PFSK-1 (cell line): Measurements from ENCODE around the gene CPT1B.

ENCODE experiments used
- FOXP2 ChIP-seq: optimal IDR thresholded peaks from 2 replicates; pipeline ENCODE3; 2011; ENCODE audit warnings: borderline replicate concordance, control low read depth, inconsistent platforms; ENCODE audit not compliant: insufficient read depth; ENCODE audit errors: extremely low read length, extremely low read depth
- POLR2AphosphoS5 ChIP-seq: IDR thresholded peaks from 2 replicates; pipeline ENCODE4 v1.6.1; 2012; ENCODE audit warnings: low read depth, mild to moderate bottlenecking, control low read depth, low read length, moderate library complexity
- SIN3A ChIP-seq: IDR thresholded peaks from 2 replicates; pipeline ENCODE4 v1.6.1; 2012; ENCODE audit warnings: mild to moderate bottlenecking, low read length, moderate library complexity, borderline replicate concordance; ENCODE audit not compliant: insufficient read depth
- TAF1 ChIP-seq: IDR thresholded peaks from 2 replicates; pipeline ENCODE4 v1.6.1; 2012; ENCODE audit warnings: low read length, control low read depth, borderline replicate concordance; ENCODE audit not compliant: insufficient read depth
- TF ChIP-seq, protein P1 (sequence below), 2 experiments: IDR thresholded peaks; 2 replicates each; pipeline versions ENCODE4 v1.6.1 to v1.8.0; 2011 to 2012; ENCODE audit warnings: low read depth in 2 of 2, low read length in 2 of 2, control low read depth in 1 of 2, inconsistent platforms in 1 of 2, mild to moderate bottlenecking in 1 of 2, moderate library complexity in 1 of 2; ENCODE audit not compliant: insufficient read depth in 1 of 2

CPT1B gene

DNA sequence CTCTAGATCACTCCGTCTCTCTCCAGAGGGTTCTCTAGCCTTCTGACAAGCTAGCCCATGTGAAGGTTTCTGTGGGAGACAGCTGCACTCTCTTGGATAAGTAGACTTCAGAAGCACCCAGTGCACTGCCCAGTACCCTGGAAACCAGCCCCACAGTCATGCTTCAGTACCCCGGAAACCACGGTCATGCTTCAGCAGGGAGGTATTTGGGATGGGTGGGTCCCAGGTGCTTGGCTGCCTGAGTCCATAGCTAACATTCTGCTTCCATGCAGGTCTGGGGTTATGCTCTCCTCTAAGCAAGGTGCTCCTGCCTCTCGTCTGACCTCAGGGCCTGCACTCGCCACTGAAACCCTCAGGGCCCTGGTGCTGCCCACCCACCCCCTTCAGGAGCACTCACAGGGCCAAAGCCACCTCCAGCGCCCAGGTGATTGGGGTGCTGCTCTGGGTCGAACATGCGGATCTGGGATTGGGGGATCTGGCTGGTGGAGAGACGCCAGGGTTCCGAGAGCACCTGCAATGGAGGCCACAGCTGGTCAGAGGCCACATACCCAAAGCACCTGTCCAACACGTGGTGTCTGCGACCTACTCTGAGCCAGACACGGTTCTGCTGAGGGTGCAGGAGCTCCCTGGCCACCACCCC lies 8.2 kb downstream of the CPT1B start:
- TF ChIP-seq SIN3A (no peak), TAF1 (no peak), FOXP2 (no peak), POLR2AphosphoS5 (no peak)
- TF ChIP-seq, protein P1, sequence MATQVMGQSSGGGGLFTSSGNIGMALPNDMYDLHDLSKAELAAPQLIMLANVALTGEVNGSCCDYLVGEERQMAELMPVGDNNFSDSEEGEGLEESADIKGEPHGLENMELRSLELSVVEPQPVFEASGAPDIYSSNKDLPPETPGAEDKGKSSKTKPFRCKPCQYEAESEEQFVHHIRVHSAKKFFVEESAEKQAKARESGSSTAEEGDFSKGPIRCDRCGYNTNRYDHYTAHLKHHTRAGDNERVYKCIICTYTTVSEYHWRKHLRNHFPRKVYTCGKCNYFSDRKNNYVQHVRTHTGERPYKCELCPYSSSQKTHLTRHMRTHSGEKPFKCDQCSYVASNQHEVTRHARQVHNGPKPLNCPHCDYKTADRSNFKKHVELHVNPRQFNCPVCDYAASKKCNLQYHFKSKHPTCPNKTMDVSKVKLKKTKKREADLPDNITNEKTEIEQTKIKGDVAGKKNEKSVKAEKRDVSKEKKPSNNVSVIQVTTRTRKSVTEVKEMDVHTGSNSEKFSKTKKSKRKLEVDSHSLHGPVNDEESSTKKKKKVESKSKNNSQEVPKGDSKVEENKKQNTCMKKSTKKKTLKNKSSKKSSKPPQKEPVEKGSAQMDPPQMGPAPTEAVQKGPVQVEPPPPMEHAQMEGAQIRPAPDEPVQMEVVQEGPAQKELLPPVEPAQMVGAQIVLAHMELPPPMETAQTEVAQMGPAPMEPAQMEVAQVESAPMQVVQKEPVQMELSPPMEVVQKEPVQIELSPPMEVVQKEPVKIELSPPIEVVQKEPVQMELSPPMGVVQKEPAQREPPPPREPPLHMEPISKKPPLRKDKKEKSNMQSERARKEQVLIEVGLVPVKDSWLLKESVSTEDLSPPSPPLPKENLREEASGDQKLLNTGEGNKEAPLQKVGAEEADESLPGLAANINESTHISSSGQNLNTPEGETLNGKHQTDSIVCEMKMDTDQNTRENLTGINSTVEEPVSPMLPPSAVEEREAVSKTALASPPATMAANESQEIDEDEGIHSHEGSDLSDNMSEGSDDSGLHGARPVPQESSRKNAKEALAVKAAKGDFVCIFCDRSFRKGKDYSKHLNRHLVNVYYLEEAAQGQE (IDR thresholded peaks at IDR 0.05; ENCODE audit: insufficient read depth in 1 of 2, low read depth in 2 of 2, low read length in 2 of 2): no peak

DNA sequence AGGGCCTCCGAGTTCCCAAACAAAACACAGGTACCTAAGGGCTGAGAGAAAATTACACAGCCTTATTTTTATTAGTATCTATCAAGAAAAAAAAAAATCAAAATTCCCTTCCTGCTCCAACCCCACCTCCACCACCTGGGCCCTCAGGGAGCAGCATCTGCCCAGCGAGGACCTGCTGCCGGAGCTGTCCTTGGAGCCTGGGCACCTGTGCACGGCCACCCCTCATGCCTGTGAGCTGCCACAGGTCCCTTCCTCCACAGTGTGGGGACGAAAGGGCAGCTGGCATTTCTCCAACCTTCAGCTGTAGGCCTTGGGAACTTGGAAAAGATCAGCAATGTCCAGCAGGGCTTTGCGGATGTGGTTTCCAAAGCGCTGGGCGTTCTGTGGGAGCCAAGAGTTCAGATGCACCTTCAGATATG lies 9.2 kb downstream of the CPT1B start:
- TF ChIP-seq SIN3A (no peak), TAF1 (no peak), POLR2AphosphoS5 (no peak), FOXP2 (no peak)
- TF ChIP-seq, protein P1 (IDR thresholded peaks at IDR 0.05; ENCODE audit: insufficient read depth in 1 of 2, low read depth in 2 of 2, low read length in 2 of 2): no peak

DNA sequence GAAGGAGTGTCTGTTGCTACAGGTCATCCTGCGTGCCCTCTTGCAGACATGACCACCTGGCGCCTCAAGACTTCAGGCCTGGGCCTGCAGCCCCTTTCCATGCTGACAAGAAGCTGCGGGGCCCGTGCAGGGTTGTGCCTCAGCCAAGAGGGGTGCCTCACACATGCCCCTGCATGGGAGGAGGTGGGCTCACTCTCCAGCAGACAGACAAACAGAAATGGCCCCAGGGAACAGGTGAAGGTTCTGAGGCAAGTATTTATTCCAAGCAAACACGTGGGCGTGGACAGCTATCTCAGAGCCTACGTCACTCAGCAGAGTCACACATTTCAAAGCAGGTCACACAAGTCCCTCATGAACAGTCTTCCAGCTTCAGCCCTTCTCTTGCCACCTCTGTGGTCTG lies 9.6 kb downstream of the CPT1B start:
- TF ChIP-seq FOXP2: no peak
- TF ChIP-seq TAF1: no peak
- TF ChIP-seq, protein P1 (IDR thresholded peaks at IDR 0.05; ENCODE audit: insufficient read depth in 1 of 2, low read depth in 2 of 2, low read length in 2 of 2): no peak

GRCh38 chr22:50567721-50568252 lies 10.4 kb downstream of the CPT1B start:
- TF ChIP-seq, protein P1 (IDR thresholded peaks at IDR 0.05; ENCODE audit: insufficient read depth in 1 of 2, low read depth in 2 of 2, low read length in 2 of 2): no peak
- TF ChIP-seq FOXP2 (no peak), SIN3A (no peak), TAF1 (no peak), POLR2AphosphoS5 (no peak)

DNA sequence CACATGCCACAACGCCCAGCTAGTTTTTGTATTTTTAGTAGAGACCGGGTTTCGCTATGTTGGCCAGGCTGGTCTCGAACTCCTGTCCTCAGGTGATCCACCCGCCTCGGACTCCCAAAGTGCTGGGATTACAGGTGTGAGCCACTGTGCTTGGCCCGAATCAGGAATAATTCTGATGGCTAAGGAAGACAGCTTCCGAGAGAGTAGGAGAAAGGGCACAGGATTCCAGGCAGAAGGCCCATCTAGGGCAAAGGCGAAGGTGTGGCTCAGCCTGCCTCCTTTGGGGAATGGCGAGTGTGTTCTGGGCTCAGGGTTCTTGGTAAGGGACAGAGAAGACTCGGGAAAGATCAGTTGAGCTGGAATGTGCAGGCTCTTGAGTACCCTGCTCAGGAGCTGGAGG lies 13.9 kb downstream of the CPT1B start:
- TF ChIP-seq TAF1 (no peak), POLR2AphosphoS5 (no peak), SIN3A (no peak), FOXP2 (no peak)
- TF ChIP-seq, protein P1 (IDR thresholded peaks at IDR 0.05; ENCODE audit: insufficient read depth in 1 of 2, low read depth in 2 of 2, low read length in 2 of 2): no peak
